B cell (primary cell): ENCODE results near the gene RANBP3.

ENCODE experiments used
- CTCF ChIP-seq: fragments of 200-600 bp; IDR thresholded peaks from one replicate; pipeline ENCODE4 v1.8.0; 2022; ENCODE audit warnings: antibody characterized with exemption, mild to moderate bottlenecking
- EZH2 ChIP-seq: IDR thresholded peaks from 2 replicates; pipeline ENCODE4 v1.6.1; 2012; ENCODE audit warnings: borderline replicate concordance, low read depth, mild to moderate bottlenecking, moderate library complexity, low read length; ENCODE audit not compliant: insufficient read depth, poor library complexity, severe bottlenecking

- no peak for TF ChIP-seq CTCF
- no peak for TF ChIP-seq EZH2
Observed at GRCh38 chr19:5918463-5919079, 59.4 kb downstream of the RANBP3 start.
